Left ventricle myocardium inferior (tissue), 1 donor: Measurements from ENCODE around the gene C1QTNF4. TPM values are rescaled to one million over a fixed set of nuclear protein-coding genes. Genes with fewer than 3 reads are reported as not detected.
"Not testable (repeated sequence)": the region's sequence is repeated elsewhere in the genome, so short reads cannot be mapped to it uniquely, and the experiment has no call there.

Source experiments
- DNase-seq: peaks from one replicate; pipeline ENCODE4 v3.0.0-alpha.2; 2020
- H3K27ac ChIP-seq: fragments of 200-600 bp; replicated peaks from 2 replicates; pipeline ENCODE4 v1.8.0; 2021
- H3K27me3 ChIP-seq: fragments of 200-600 bp; 2 replicates; pipeline ENCODE4 v1.8.0; 2021; ENCODE audit warnings: low read depth
- H3K36me3 ChIP-seq: fragments of 200-600 bp; 2 replicates; pipeline ENCODE4 v1.8.0; 2021
- H3K4me1 ChIP-seq: fragments of 200-600 bp; 2 replicates; pipeline ENCODE4 v1.8.0; 2021
- H3K4me3 ChIP-seq: fragments of 200-600 bp; 2 replicates; pipeline ENCODE4 v1.8.0; 2021; ENCODE audit warnings: mild to moderate bottlenecking, moderate library complexity
- H3K9me3 ChIP-seq: fragments of 200-600 bp; replicated peaks from 2 replicates; pipeline ENCODE4 v1.8.0; 2021
- CTCF ChIP-seq: fragments of 200-600 bp; IDR thresholded peaks from 2 replicates; pipeline ENCODE4 v1.8.0; 2021; ENCODE audit warnings: antibody characterized with exemption, mild to moderate bottlenecking, borderline replicate concordance
- intact Hi-C: fragments of 100-400 bp; cut with micrococcal nuclease; formaldehyde crosslinking; loops from one replicate; pipeline ENCODE4 v1.11.0; 2022
- total RNA-seq: library from RNA; stranded (reverse); fragmentation: NEBNext Ultra II Directional; extraction: Animal tissue kit (Norgen Biotek cat#: 25700); gene quantifications from one replicate; pipeline ENCODE4 v1.2.1, GENCODE V29; 2021
- donor health status: DM: no; HTN: yes; CAD: no; lungs with severe emphysema.

Gene C1QTNF4
- total RNA-seq, 1 donor from 2014 or later, result 0.58 TPM

DNA sequence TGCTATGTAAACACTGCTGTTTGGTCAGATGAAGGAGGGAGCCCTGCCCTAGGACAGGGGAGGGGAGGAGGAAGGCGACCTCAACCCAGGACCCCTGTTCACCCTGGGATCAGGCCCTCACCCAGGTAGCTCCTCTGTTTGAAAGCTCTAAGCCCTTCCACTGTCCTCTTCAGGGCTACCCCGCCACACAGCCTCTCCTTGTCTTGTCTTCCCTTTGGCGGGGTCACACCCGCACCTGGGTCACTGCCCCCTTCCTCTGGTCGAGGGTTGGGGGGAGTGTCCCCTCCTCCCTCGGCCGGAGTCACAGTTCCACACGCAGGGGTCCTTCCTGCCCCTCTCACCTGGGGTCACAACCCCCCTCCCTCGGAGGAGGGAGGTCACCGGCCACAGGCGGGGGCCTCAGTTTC lies 29.3 kb downstream of the C1QTNF4 start:
- DNase-seq, result no peak
- intact Hi-C loops, result no loop called here
- no peak for TF ChIP-seq CTCF

DNA sequence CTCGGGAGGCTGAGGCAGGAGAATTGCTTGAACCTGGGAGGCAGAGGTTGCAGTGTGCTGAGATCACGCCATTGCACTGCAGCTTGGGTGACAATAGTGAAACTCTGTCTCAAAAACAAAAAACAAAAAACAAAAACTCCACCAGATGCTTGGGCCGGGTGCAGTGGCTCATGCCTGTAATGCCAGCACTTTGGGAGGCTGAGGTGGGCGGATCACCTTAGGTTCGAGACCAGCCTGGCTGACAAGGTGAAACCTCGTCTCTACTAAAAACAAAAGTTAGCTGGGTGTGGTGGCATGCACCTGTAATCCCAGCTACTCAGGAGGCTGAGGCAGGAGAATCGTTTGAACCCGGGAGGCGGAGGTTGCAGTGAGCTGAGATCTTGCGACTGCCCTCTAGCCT lies 29.8 kb downstream of the C1QTNF4 start:
- H3K4me1 ChIP-seq, result peaks cover 24% of the 10 kb centered on the region
- H3K27ac ChIP-seq, H3K36me3 ChIP-seq, intact Hi-C loops, H3K9me3 ChIP-seq, H3K27me3 ChIP-seq, DNase-seq: not testable (repeated sequence)
- peak overlapping the region; percentile 98 for H3K4me3 ChIP-seq

More for the DNA sequence above, 29.3 kb downstream of the C1QTNF4 start:
- Histone ChIP-seq H3K9me3 (no peaks in the 10 kb centered on the region), H3K27me3 (no peaks in the 10 kb centered on the region), H3K4me3 (peak overlapping the region; percentile 98), H3K27ac (peak overlapping the region; percentile 82), H3K4me1 (peaks cover 24% of the 10 kb centered on the region), H3K36me3 (peaks cover 6% of the 10 kb centered on the region)

DNA sequence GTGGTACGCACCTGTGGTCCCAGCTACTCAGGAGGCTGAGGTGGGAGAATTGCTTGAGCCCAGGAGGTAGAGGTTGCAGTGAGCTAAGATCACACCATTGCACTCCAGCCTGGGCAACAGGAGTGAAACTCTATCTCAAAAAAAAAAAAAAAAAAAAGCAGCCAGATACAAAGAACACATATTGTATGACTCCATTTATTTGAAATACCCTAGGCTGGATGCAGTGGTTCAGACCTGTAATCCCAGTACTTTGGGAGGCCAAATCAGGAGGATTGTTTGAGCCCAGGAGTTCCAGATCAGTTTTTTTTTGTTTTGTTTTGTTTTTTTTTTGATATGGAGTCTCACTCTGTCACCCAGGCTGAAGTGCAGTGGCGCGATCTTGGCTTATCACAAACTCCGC lies 31.8 kb downstream of the C1QTNF4 start:
- H3K9me3 ChIP-seq, H3K27ac ChIP-seq, H3K4me3 ChIP-seq, H3K27me3 ChIP-seq, DNase-seq, H3K36me3 ChIP-seq, intact Hi-C loops: not testable (repeated sequence)
- H3K4me1 ChIP-seq, result peaks cover 24% of the 10 kb centered on the region

DNA sequence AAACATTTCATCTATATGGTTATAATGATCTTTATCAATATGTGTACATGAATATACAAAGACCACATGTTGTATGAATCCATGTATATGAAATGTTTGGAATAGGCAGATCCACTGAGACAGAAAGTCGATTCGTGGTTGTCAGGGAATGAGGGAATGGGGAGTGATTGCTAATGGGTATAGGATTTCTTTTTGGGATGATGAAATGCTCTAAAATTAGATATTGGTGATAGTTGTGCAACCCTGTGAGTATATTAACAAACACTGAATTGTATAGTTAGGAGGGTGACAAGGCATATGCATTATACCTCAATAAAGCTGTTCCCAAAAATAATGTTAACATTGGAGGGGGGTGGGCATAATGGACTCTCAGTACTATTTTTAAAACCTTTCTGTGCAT lies 33.8 kb downstream of the C1QTNF4 start:
- H3K27me3 ChIP-seq, result no peaks in the 10 kb centered on the region
- no peak overlapping the region for H3K27ac ChIP-seq
- no peaks in the 10 kb centered on the region for H3K9me3 ChIP-seq
- H3K4me3 ChIP-seq, result no peak overlapping the region
- peaks cover 10% of the 10 kb centered on the region for H3K4me1 ChIP-seq
- no peak for DNase-seq
- intact Hi-C loops, result no loop called here
- no peak for TF ChIP-seq CTCF
- no peaks in the 10 kb centered on the region for H3K36me3 ChIP-seq

- Histone ChIP-seq H3K9me3 (no peaks in the 10 kb centered on the region), H3K36me3 (no peaks in the 10 kb centered on the region), H3K4me1 (peaks cover 7% of the 10 kb centered on the region), H3K27me3 (no peaks in the 10 kb centered on the region), H3K4me3 (no peak overlapping the region), H3K27ac (no peak overlapping the region)
- no peak for DNase-seq
- intact Hi-C loops, result no loop called here
- TF ChIP-seq CTCF, result no peak
Measured at GRCh38 chr11:47558695-47559094, 35.5 kb downstream of the C1QTNF4 start.

- H3K36me3 ChIP-seq, H3K27me3 ChIP-seq, DNase-seq, H3K4me3 ChIP-seq, H3K9me3 ChIP-seq, H3K27ac ChIP-seq, intact Hi-C loops: not testable (repeated sequence)
- peaks cover 23% of the 10 kb centered on the region for H3K4me1 ChIP-seq
Measured at GRCh38 chr11:47557004-47557403, 37.2 kb downstream of the C1QTNF4 start.

GRCh38 chr11:47553406-47553743 lies 40.8 kb downstream of the C1QTNF4 start:
- Histone ChIP-seq H3K27ac (peak overlapping the region; percentile 94), H3K4me1 (peaks cover 59% of the 10 kb centered on the region), H3K36me3 (no peaks in the 10 kb centered on the region), H3K9me3 (no peaks in the 10 kb centered on the region), H3K4me3 (peak overlapping the region; percentile 96), H3K27me3 (no peaks in the 10 kb centered on the region)
- intact Hi-C loops, result no loop called here
- no peak for DNase-seq
- TF ChIP-seq CTCF, result peak; percentile 13
